NCI-H2107 treated with DMSO at 0.1 percent for 48 hours (cell line): ENCODE results near the gene CDK7.

Experiments used
- DNase-seq: peaks from one replicate; lab custom pipeline; 2025; ENCODE audit not compliant: unreplicated experiment; lab: John Stamatoyannopoulos, UW

Gene CDK7

DNA sequence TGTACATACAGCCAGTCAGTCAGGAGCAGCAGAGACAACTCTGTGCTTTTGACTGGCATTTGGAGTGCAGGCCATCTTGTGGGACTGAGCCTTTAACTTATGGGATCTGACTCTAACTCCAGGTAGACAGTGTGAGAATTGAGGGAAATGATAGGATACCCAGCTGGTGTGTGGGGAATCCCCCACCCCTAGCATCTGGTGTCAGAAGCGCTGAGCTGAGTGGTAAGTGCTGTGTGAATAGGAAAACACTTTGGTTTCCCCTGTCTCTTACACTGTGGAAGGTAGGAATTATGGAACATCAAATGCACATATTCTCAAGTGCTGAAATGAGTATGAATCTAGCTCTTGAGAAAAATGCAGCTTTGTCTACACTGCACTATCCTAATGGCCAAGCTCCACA, 54.0 kb downstream of the CDK7 start:
- DNase-seq: no peak

DNA sequence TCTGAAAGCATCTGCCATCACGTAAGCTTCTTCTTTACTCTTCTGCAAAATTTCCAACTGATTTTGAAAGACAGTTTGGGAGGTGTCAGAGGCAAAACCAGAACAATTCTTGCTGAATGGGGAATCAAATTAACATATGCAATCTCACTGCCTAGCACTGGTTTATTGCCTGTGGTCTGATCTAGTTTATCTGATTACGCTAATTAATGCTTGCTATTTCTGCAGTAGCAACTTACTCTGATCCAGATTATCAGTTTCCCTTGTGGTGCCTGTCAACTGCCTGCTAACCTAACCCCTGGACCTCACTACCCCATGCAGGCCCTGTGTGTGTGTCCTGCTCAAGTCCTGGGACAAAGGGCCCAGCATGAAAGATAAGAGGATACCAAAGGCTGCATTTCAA, 57.6 kb downstream of the CDK7 start:
- DNase-seq: no peak

DNA sequence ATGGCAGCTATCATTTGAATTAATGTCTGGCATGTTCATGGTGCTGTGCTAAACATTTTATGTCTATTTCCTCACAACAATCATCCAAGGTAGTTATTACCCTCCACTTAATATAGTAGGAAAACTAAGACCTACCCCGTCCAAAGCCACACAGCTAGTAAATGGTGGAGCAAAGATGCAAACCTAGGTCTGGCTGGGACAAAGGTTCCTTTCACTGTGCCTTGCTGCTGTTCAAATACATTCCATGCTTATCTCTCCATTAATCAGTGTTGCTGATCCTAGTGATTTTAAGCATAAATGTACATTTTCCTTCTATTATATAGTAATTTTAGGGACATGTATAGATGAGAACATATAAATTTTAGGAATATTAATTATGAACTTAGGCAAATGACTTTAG, 59.2 kb downstream of the CDK7 start:
- no peak for DNase-seq

DNA sequence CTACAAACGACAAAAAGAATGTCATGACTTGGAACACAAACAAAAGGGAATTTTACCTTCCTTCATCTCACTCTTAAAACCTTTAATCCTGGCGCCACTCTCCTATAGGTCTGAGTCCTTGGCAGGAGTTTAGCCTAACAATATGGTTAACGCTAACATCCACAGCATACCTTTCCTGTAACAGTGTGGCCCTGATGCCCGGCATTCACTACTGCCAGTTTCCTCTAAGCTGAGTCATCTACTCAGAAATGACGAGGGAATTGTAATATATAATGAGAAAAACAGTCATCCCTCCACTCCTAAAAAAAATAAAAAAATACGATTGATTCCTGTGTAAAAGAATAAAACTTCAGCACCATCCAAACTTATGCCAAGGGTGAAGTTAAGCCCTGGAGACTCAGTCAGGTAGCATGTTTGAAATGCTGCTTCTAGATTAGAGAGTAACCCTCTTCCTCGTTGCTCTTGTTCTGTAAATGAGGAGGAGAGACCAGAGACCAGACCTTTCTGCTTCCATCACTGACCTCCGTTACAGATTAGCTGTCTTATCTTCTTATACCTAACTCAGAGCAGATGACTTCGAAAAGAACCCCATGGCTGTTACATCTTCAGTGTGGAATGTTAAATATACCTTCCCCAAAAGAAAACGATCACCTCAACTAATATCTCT, 60.5 kb downstream of the CDK7 start:
- no peak for DNase-seq

DNA sequence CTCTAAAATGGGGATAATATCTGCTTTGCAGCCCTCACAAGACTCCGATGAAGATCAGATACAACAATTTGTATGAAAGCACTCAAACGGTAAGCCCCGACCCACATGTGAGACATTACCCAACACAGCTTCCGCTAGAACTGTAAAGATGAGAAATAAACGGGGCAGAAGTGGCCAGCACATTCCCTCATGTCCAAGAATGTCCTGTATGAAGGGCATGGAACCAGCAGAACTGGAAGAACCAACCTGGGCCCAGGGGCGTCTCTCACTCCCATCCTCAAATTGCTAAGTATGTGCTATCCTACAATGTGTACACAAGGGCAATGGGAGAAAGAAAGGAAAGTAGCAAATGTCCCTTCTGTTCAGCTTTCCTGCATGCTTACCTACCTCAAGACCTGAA, 64.9 kb downstream of the CDK7 start:
- no peak for DNase-seq

DNA sequence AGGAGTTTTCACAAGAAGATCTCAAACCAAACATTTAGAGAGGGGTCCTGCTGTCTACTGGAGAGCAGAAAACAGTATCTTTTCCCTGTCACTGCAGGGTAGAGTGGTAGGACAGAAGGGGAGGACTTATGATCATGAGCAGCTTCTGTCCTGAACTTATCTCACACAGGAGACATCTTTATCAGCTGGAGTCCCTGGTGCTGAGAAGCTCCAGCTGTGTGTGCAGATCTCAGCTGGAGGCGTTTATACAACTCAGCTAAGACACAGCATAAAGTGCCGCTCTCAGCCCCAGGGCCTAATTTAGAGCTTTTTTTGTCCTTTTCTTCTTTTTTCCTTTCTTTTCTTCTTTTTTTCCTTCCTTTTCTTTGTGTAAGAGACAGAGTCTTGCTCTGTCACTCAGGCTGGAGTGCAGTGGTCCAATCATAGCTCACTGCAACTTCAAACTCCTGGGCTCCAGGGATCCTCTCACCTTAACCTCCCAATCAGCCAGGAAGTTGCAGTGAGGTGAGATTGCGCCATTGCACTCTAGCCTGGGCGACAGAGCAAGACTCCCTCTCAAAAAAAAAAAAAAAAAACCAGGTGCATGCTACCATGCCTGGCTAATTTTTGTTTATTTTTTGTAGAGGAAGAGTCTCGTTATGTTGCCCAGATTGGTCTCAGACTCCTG, 66.0 kb downstream of the CDK7 start:
- no peak for DNase-seq

DNA sequence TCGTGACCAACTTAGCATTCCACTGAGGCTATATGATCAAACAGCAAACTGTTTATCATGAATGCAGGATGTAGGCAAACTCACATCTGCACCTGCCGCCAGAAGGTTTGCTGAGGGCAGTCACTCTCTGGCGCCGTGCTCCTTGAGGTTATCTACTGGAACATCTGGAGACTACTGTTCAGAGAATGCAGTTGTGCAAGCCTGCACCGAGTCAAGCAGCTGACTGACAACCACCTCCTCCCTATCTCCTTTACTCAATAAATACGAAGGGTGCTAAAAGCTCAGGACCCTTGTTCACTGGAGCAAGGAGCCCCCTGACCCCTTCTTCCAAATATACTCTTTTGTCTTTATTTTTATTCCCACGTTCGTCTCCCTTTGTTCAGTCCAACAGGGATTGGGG, 70.8 kb downstream of the CDK7 start:
- DNase-seq: no peak

DNA sequence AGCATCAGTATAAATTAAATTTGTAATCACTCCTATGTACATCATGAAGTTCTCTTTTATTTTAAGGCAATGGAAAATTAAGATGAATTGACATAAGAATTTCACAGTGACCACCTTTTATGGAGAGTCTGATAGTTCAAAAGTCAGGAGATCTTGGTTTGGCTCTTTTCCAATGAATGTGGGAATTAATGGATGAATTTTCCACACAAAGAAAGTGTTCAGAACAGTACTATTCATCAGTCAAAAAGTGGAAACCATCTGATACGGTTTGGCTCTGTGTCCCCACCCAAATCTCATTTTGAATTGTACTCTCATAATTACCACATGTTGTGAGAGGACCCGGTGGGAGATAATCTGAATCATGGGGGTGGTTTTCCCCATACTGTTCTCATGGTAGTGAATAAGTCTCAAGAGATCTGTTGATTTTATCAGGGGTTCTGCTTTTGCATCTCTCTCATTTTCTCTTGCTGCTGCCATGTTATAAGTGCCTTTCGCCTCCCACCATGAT, 73.4 kb downstream of the CDK7 start:
- DNase-seq: no peak

DNA sequence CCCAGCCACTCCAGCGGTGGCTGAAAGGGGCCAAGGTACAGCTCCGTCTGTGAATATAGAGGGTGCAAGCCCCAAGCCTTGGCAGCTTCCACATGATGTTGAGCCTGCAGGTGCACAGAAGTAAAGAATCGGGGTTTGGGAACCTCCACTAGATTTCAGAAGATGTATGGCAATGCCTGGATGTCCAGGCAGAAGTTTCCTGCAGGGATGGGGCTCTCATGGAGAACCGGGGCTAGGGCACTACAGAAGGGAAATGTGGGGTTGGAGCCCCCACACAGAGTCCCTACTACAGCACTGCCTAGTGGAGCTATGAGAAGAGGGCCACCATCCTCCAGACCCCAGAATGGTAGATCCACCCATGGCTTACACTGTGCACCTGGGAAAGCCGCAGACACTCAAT, 74.7 kb downstream of the CDK7 start:
- DNase-seq: no peak

DNA sequence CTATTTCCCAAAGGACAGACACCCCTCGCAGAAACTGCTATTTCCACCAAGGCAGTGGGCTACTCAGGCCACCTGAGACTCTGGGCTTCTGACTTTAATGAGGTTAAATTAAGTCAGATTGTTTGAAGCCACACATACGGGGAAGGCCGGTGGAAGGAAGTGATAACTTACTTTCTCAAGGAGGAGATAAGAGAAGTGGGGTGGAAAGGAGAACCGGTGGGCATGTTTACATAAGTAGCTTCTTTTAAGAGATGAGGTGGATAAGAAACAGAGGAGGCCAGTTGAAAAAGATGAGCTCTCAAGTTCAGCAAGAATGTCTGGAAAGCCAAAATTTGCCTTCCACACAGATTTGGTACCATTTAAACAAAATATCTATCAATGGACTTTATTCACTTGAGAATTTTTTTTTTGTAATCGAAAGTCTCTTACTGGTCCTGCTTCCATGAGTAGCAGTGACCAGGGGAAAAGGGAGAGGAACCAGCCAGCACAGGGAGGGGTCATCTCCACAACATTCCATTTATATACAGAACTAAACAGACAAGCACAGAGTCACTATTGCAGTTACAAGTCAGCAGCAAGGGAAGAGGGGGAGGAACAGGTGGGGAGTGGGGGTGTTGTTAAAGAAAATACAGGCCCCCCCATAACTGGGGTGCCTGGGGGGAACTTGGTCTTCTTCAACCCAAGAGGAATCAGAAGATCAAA, 77.9 kb downstream of the CDK7 start:
- DNase-seq: no peak

DNA sequence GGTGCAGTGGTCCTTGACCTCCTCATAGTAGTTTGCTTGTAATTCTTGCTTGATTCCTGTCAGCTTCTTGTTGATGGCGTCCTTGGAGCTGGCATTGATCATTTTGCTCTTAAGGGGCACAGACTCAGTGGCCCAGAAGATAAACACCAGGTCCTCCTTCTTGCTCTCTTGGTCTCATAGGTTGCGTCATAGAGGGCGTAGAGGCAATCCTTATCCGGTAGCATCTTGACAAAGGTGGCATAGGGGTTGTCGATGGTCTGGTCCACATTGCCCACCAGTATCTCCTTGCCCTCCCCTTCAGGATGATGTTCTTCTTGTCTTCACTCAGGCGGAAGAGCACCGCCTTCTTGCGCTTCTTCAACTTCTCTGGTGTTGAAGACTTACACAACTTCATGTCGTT, 78.7 kb downstream of the CDK7 start:
- no peak for DNase-seq

DNA sequence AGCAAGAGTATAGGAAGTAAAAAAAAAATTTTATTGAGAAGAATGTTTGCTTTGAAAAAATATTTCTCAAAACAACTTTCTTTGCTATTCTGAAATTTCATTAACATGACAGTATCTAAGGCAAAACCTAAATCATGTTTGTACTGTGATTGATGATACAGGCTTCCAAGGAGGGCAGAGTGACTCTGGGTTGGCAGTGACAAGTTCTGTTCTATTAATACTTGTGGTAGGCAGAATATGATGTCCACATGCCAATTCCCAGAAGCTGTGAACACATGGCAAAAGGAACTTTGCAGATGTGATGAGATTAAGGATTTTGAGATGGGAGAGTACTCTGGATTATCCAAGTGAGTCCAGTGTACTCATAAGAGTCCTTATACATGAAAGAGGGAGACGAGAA, 81.3 kb downstream of the CDK7 start:
- no peak for DNase-seq

DNA sequence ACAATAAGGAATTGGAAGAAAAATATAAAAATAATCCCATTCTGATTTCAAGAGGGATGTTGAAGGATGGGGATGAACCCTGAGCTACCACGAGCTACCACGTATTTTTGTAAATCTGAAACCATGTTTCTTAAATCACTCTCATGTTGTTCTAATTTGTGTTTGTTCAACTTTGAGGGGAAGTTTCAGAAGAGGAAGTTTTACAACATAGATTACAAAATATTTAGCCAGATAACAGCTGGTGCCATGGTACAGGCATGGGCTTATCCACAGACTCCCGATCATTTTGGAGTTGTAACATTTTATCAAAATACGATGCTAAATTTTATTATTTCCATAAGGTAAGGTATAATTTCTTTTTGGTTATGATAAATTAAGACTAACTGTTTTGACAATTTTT, 82.7 kb downstream of the CDK7 start:
- DNase-seq: no peak

DNA sequence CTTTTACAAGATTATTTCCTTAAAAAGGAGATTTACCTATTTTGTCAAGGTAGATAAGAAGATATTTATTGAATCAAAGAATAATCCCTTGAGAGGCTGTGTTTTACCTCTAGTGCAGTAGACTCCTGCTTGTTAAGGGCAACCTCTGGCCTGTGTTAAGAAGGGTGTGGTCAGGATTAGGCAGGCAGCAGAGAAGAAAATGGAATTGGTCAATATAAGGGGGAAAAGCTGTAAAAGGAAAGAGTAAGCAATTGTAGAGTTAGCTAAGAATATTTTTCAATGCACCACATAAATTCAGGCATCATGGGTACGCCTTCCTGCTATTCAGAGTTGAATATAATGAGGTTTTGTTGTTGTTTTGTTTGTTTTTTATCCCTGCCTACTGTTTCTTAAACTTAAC, 91.7 kb downstream of the CDK7 start:
- no peak for DNase-seq
